CD4-positive, alpha-beta T cell treated with Interleukin-1 beta for 1 hour (primary cell): ENCODE results near the gene MEGF11.

Experiments used
- DNase-seq, 2 donors: peaks; one replicate each; pipeline ENCODE4 v3.0.0-alpha.2; 2020 to 2022

MEGF11 gene

GRCh38 chr15:66253418-66254088 lies at the start of gene MEGF11:
Gene MEGF11, minus strand, starts transcription at chr15:66253750. Its CDS starts 125,347 bp downstream, at chr15:66128403.
- no peak for DNase-seq

GRCh38 chr15:66302489-66303278 lies 49.1 kb upstream of the MEGF11 start:
- DNase-seq, result no peak

GRCh38 chr15:66298803-66299251 lies 45.3 kb upstream of the MEGF11 start:
- no peak for DNase-seq

- no peak for DNase-seq
These were observed 42.6 kb upstream of the MEGF11 start for GRCh38 chr15:66296186-66296585.

- no peak for DNase-seq
These were observed 41.3 kb upstream of the MEGF11 start for GRCh38 chr15:66294932-66295235.

GRCh38 chr15:66294157-66294931 lies 40.8 kb upstream of the MEGF11 start:
- peak in 1 of 2 donors; percentile 11 for DNase-seq

GRCh38 chr15:66293419-66294156 lies 40.0 kb upstream of the MEGF11 start, which contains the start of gene DIS3L:
Gene DIS3L, plus strand, starts transcription at chr15:66293568. Its CDS starts 29 bp downstream, at chr15:66293597.
- peak; percentile 64 to 73 for DNase-seq

- no peak for DNase-seq
These were observed 39.2 kb upstream of the MEGF11 start for GRCh38 chr15:66292571-66293418.

- DNase-seq, result no peak
These were observed 38.4 kb upstream of the MEGF11 start for GRCh38 chr15:66291816-66292570.

- DNase-seq, result no peak
These were observed 37.0 kb upstream of the MEGF11 start for GRCh38 chr15:66290518-66290917.

GRCh38 chr15:66290007-66290406 lies 36.5 kb upstream of the MEGF11 start:
- no peak for DNase-seq

- no peak for DNase-seq
These were observed 35.1 kb upstream of the MEGF11 start for GRCh38 chr15:66288551-66289185.

- no peak for DNase-seq
These were observed 34.5 kb upstream of the MEGF11 start for GRCh38 chr15:66288093-66288492.

GRCh38 chr15:66287461-66288057 lies 34.0 kb upstream of the MEGF11 start:
- peak in 1 of 2 donors; percentile 30 for DNase-seq

- no peak for DNase-seq
These were observed 32.2 kb upstream of the MEGF11 start for GRCh38 chr15:66285533-66286280.

- DNase-seq, result no peak
These were observed 30.7 kb upstream of the MEGF11 start for GRCh38 chr15:66284271-66284670.

GRCh38 chr15:66278671-66279070 lies 25.1 kb upstream of the MEGF11 start:
- DNase-seq, result no peak

GRCh38 chr15:66278056-66278455 lies 24.5 kb upstream of the MEGF11 start:
- DNase-seq, result no peak

GRCh38 chr15:66276546-66276945 lies 23.0 kb upstream of the MEGF11 start:
- DNase-seq, result no peak
